ENCODE data around the gene INTS15. TPM values are rescaled to one million over a fixed set of nuclear protein-coding genes. Genes with fewer than 3 reads are reported as not detected.
"Not testable (repeated sequence)": the region's sequence is repeated elsewhere in the genome, so short reads cannot be mapped to it uniquely, and the experiment has no call there.

INTS15 gene
- total RNA-seq, 2 experiments from 2014 or later: 27.8 to 31.8 TPM

- ChIA-PET CTCF (interaction anchor here (0.8 to 2.1 kb wide), 4 partner anchors 9 to 44 kb away, joined by 4 to 10 read pairs (median 9); no protein-coding TSS in a partner anchor), POLR2A (no interaction called here)
- intact Hi-C loops (cut with DNase I, micrococcal nuclease): no loop called here
- Mint-ChIP-seq H3K4me1 (peaks cover 2% of the 10 kb centered on the region), H3K4me3 (no peak overlapping the region), H3K9me3 (ENCODE audit: low read depth) (no peaks in the 10 kb centered on the region), H3K27ac (no peak overlapping the region), H3K27me3 (no peaks in the 10 kb centered on the region), H3K36me3 (ENCODE audit: low read depth) (no peaks in the 10 kb centered on the region)
- ATAC-seq: no peak
- DNase-seq: no peak
Observed at GRCh38 chr7:6559896-6560295, 29.9 kb upstream of the INTS15 start.

GRCh38 chr7:6562106-6562505 is 27.7 kb upstream of the INTS15 start:
- H3K27ac Mint-ChIP-seq: no peak overlapping the region
- H3K36me3 Mint-ChIP-seq (ENCODE audit: low read depth): no peaks in the 10 kb centered on the region
- POLR2A ChIA-PET: no interaction called here
- intact Hi-C loops (cut with DNase I, micrococcal nuclease): no loop called here
- H3K27me3 Mint-ChIP-seq: no peaks in the 10 kb centered on the region
- H3K9me3 Mint-ChIP-seq (ENCODE audit: low read depth): no peaks in the 10 kb centered on the region
- CTCF ChIA-PET: interaction anchor here (0.6 kb wide), 2 partner anchors 29 to 1050 kb away, joined by 3 to 5 read pairs; no protein-coding TSS in a partner anchor
- no peak overlapping the region for H3K4me3 Mint-ChIP-seq
- no peaks in the 10 kb centered on the region for H3K4me1 Mint-ChIP-seq
- DNase-seq (no peak), ATAC-seq (no peak)

- no peak for DNase-seq
- no peak for ATAC-seq
- Mint-ChIP-seq H3K4me1 (no peaks in the 10 kb centered on the region), H3K27ac (no peak overlapping the region), H3K36me3 (ENCODE audit: low read depth) (no peaks in the 10 kb centered on the region), H3K27me3 (no peaks in the 10 kb centered on the region), H3K4me3 (no peak overlapping the region), H3K9me3 (ENCODE audit: low read depth) (no peaks in the 10 kb centered on the region)
- CTCF ChIA-PET: interaction anchor here (0.6 to 1.2 kb wide), 2 partner anchors 17 to 60 kb away, joined by 3 to 4 read pairs; no protein-coding TSS in a partner anchor
- POLR2A ChIA-PET: no interaction called here
- intact Hi-C loops (cut with DNase I, micrococcal nuclease): no loop called here
Observed at GRCh38 chr7:6563936-6564770, 25.7 kb upstream of the INTS15 start.

- DNase-seq (no peak), ATAC-seq (no peak)
- POLR2A ChIA-PET: no interaction called here
- Mint-ChIP-seq H3K36me3 (ENCODE audit: low read depth) (no peaks in the 10 kb centered on the region), H3K27me3 (no peaks in the 10 kb centered on the region), H3K27ac (no peak overlapping the region), H3K9me3 (ENCODE audit: low read depth) (no peaks in the 10 kb centered on the region), H3K4me3 (no peak overlapping the region), H3K4me1 (no peaks in the 10 kb centered on the region)
- CTCF ChIA-PET: interaction anchor here (1.2 kb wide), 2 partner anchors 9 to 19 kb away, joined by 3 to 5 read pairs; no protein-coding TSS in a partner anchor
- intact Hi-C loops (cut with DNase I, micrococcal nuclease): no loop called here
Observed at GRCh38 chr7:6565655-6566054, 24.2 kb upstream of the INTS15 start.

GRCh38 chr7:6567886-6568285 is 21.9 kb upstream of the INTS15 start:
- no peaks in the 10 kb centered on the region for H3K36me3 Mint-ChIP-seq (ENCODE audit: low read depth)
- no peak for DNase-seq
- H3K4me1 Mint-ChIP-seq: no peaks in the 10 kb centered on the region
- no peaks in the 10 kb centered on the region for H3K9me3 Mint-ChIP-seq (ENCODE audit: low read depth)
- POLR2A ChIA-PET: no interaction called here
- intact Hi-C loops (cut with DNase I, micrococcal nuclease): no loop called here
- CTCF ChIA-PET: interaction anchor here (0.5 to 2.6 kb wide), 2 partner anchors 9 to 58 kb away, joined by 3 to 9 read pairs; no protein-coding TSS in a partner anchor
- H3K27ac Mint-ChIP-seq: no peak overlapping the region
- H3K27me3 Mint-ChIP-seq: no peaks in the 10 kb centered on the region
- H3K4me3 Mint-ChIP-seq: no peak overlapping the region
- ATAC-seq: no peak

- intact Hi-C loops (cut with DNase I, micrococcal nuclease): no loop called here
- DNase-seq (peak; percentile 50), ATAC-seq (peak; percentile 92)
- H3K27ac Mint-ChIP-seq: no peak overlapping the region
- ChIA-PET CTCF (interaction anchor here (0.6 to 2.1 kb wide), 3 partner anchors 13 to 55 kb away, joined by 3 to 8 read pairs (median 7); no protein-coding TSS in a partner anchor), POLR2A (no interaction called here)
- H3K4me3 Mint-ChIP-seq: no peak overlapping the region
- H3K4me1 Mint-ChIP-seq: peaks cover under 1% of the 10 kb centered on the region
- H3K9me3 Mint-ChIP-seq (ENCODE audit: low read depth): no peaks in the 10 kb centered on the region
- H3K36me3 Mint-ChIP-seq (ENCODE audit: low read depth): no peaks in the 10 kb centered on the region
- H3K27me3 Mint-ChIP-seq: no peaks in the 10 kb centered on the region
Observed at GRCh38 chr7:6571160-6571779, 18.6 kb upstream of the INTS15 start.

- no peaks in the 10 kb centered on the region for H3K9me3 Mint-ChIP-seq (ENCODE audit: low read depth)
- ATAC-seq (no peak), DNase-seq (no peak)
- peaks cover 20% of the 10 kb centered on the region for H3K4me1 Mint-ChIP-seq
- no peaks in the 10 kb centered on the region for H3K27me3 Mint-ChIP-seq
- peak overlapping the region; percentile 83 for H3K4me3 Mint-ChIP-seq
- intact Hi-C loops (cut with DNase I, micrococcal nuclease): loop anchor here in 1 of 2 experiments (2.0 kb wide), 1 partner anchor 59 kb away; no protein-coding TSS in a partner anchor
- ChIA-PET POLR2A (no interaction called here), CTCF (interaction anchor here (0.6 to 1.7 kb wide), 9 partner anchors 8 to 140 kb away, joined by 3 to 6 read pairs (median 4); partner anchors contain the start of gene INTS15)
- H3K27ac Mint-ChIP-seq: no peak overlapping the region
- peaks cover 11% of the 10 kb centered on the region for H3K36me3 Mint-ChIP-seq (ENCODE audit: low read depth)
Observed at GRCh38 chr7:6575281-6576023, 14.4 kb upstream of the INTS15 start.

GRCh38 chr7:6576024-6576866 is 13.6 kb upstream of the INTS15 start:
- peak overlapping the region; percentile 83 for H3K4me3 Mint-ChIP-seq
- ChIA-PET POLR2A (interaction anchor here (0.6 to 1.6 kb wide), 2 partner anchors 13 to 727 kb away, joined by 3 to 8 read pairs; partner anchors contain the start of gene INTS15), CTCF (interaction anchor here (0.6 to 1.7 kb wide), 5 partner anchors 11 to 141 kb away, joined by 4 to 6 read pairs (median 5); partner anchors contain the start of gene INTS15)
- H3K4me1 Mint-ChIP-seq: peaks cover 20% of the 10 kb centered on the region
- H3K27me3 Mint-ChIP-seq: no peaks in the 10 kb centered on the region
- peaks cover 18% of the 10 kb centered on the region for H3K36me3 Mint-ChIP-seq (ENCODE audit: low read depth)
- ATAC-seq (no peak), DNase-seq (peak; percentile 33)
- H3K27ac Mint-ChIP-seq: peak overlapping the region; percentile 55
- intact Hi-C loops (cut with DNase I, micrococcal nuclease): no loop called here
- no peaks in the 10 kb centered on the region for H3K9me3 Mint-ChIP-seq (ENCODE audit: low read depth)

GRCh38 chr7:6576867-6577368 is 12.9 kb upstream of the INTS15 start:
- Mint-ChIP-seq H3K27ac (peak overlapping the region; percentile 47), H3K4me3 (peak overlapping the region; percentile 83), H3K4me1 (peaks cover 25% of the 10 kb centered on the region), H3K36me3 (ENCODE audit: low read depth) (peaks cover 22% of the 10 kb centered on the region)
- not testable (repeated sequence) for ATAC-seq; H3K27me3 Mint-ChIP-seq; H3K9me3 Mint-ChIP-seq (ENCODE audit: low read depth)
- DNase-seq: peak; percentile 37
- ChIA-PET POLR2A (interaction anchor here (0.6 to 1.6 kb wide), 3 partner anchors 13 to 728 kb away, joined by 3 to 8 read pairs (median 3); partner anchors contain the start of gene INTS15), CTCF (interaction anchor here (0.9 to 1.7 kb wide), 3 partner anchors 13 to 54 kb away, joined by 3 to 6 read pairs (median 3); partner anchors contain the start of gene INTS15)
- intact Hi-C loops (cut with DNase I, micrococcal nuclease): loop anchor here (1.0 kb wide), 4 partner anchors 13 to 130 kb away; partner anchors contain the start of genes INTS15 (in 2 of the 2) and ZNF316 (in 1 of the 2)
